ENCODE measurements around the gene FBXO3.

The FBXO3 gene

DNA sequence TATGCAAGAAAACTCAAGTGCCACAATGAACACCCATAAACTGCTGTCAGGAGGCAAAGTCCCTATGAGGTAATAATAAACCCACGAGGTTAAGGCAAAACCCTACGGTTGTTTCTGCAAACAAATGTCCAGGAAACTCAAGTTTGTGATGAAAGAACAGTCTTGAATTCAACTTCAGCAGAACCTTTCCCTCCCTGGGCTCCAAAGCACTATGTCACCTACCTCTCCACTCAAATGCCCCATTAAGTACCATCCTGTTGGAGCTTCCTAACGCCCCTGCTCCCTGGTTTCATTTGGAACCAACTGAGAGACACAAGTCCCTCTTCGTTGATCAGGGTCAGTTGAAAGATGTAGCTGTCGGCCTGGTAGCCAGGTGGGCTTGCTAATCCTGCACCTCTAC is 71.1 kb downstream of the FBXO3 start:
- DNase-seq (ENCODE audit: low read depth in 1 of 2, low spot score in 1 of 2) = no peak

DNA sequence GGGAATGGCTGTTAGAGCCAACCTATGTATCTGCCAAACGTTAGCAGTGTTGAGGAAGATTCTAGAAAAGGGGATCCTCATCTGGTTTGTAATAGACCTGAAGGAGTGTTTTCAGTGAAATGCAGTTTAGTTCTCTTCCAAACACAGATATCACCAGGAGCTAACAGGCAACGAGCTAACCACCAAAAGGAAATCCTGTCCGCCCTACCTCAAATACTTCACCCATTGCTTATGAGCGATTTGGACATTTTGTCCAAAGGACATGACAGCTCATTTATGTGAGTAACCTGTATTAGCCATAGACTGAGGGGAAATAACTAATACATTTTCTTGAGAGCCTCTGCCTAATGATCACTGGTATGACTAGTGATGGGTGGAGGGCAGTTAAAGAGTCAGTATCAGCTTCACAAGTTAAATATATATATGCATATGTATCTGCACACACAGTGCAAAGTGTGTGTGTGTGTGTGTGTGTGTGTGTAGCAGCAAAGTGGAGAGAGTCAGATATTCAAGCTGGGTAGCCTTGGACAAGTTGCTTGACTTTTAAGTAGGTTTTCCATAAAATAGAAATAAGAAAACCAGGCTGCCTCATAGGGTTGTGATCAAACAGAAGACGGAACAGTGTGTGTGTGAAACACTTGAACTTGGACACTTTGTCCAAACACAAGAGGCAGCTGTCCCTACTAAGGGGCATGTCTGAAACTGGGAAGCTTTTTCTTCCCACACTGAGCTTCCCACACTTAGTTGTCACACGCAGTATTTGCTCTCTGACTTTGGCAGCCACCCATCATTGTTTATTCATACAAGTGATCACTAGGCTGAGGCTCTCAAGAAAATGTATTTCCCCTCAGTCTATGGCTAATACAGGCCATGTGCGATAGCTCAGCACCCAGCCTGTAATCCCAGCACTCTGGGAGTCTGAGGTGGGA is 72.8 kb downstream of the FBXO3 start:
- DNase-seq (ENCODE audit: low read depth in 1 of 2, low spot score in 1 of 2) = no peak

DNA sequence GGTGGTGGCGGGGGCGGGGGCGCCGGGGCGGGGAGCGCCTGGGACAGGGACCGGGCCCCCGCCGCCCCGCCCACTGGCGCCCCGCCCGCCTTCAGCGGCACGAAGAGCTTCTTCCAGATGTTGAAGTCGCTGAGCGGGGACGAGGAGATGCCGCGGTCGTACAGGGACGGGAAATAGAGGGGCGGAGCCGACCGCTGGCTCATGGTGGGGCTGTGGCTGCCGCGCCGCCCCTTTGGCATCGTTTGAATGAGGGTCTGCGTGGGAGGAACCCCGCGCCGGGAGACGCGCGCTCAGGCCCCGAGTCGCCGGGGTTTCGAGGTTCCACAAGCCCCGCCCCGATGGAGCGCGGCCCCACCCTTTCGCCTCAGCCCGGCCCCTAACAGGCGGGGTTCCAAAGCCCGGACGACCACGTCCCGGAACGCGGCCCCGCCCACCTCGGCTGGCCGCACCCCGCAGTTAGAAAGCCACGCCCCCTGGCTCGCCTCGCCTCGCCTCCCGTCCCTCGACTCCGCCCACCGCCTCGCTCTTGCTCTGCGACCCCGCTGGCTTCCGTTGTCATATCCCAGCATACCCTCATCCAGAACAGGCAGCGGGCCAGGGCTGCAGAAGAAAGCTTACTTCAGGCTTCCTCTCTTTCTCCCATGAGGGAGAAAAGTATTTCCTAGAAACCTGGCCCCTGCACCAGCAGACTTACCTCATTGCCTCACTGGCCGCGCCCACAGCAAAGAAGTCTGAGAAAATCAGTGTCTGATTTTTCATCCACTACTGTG is 73.6 kb downstream of the FBXO3 start, which contains the start of gene C11orf91:
Gene C11orf91 (minus strand): TSS at position 325 of the 770 bp plus-strand sequence. CDS start 86 bp downstream, at position 239.
- DNase-seq (ENCODE audit: low read depth in 1 of 2, low spot score in 1 of 2) = peak; percentile 82 to 89

DNA sequence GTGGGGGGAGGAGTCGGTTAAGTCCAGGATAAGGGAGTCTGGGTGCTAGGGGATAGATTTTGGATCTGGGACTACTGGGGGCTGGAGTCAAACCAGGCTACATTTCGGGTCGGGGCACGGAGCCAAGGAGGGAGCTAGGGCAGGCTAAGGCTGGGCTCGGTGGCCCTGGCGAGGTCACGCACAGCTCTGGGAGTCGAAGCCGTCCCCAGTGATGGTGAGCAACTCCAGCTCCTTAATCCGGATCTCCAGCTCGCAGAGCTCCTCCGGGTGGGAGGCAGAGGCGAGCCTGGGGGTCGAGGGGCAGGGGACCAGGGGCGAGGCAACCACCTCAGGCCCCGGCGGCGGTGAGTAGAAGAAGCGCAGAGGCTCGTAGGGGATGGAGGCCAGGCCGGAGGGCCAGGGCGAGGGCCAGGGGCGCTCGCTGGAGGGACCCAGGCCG is 74.2 kb downstream of the FBXO3 start:
- no peak for DNase-seq (ENCODE audit: low read depth in 1 of 2, low spot score in 1 of 2)

DNA sequence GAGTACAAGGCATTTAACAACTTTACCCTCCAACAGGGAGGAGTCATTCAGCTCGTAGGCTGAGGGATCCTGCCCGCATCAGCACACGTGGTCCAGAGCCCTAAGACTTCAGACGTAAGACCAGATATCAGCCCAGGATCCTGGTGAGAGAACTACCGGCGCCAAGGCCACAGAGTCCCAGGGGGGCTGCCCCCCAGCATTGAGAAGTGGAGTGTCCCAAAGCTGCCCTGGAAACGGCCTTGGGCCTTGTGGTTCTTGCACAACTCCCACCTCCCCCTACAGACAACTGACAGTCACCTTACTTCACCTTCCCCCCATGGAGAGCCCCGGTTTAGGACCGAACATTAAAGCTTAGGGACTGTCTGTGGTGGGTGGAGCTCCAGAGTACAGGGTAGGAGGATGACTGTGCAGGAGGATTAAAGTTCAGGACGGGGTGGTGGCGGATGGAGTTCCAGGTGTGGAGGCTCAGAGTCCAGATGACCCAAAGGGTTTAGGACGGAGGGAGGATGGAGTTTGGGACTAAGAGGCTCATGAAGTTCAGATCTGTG is 74.7 kb downstream of the FBXO3 start:
- DNase-seq (ENCODE audit: low read depth in 1 of 2, low spot score in 1 of 2) = no peak

DNA sequence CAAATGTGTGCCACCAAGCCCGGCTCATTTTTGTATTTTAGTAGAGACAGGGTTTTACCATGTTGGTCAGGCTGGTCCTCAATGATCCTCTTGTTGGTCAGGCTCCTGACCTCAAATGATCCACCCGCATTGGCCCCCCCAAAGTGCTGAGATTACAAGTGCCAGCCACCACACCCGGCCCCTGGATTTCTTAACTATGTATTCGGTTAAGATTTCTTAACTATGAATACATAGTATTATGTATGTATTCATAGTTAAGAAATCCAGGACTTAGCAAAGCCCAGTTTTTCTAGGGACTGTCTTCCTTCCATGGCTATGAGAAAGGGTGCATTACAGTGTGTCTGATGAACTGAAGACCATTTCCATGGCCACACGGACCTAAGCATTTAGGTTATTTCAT is 75.4 kb downstream of the FBXO3 start:
- no peak for DNase-seq (ENCODE audit: low read depth in 1 of 2, low spot score in 1 of 2)

DNA sequence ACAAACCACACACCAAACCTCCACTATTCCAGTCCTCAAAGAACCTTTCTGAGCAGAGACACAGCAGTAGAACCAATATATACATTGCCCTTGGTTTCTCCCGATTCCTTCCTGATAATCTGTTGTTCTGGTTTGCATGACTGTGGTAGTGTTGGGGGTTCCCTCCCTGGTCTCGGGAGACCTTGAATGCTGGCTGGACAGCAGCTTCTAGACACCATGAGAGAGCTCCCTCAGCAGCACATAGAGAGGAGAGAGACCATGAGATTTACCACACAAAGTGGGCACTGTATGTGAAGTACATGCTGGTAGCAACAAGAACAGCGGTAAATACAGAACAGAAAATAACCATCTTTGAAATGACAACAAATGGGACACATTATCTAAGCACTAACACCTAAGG is 76.3 kb downstream of the FBXO3 start:
- DNase-seq (ENCODE audit: low read depth in 1 of 2, low spot score in 1 of 2) = no peak

DNA sequence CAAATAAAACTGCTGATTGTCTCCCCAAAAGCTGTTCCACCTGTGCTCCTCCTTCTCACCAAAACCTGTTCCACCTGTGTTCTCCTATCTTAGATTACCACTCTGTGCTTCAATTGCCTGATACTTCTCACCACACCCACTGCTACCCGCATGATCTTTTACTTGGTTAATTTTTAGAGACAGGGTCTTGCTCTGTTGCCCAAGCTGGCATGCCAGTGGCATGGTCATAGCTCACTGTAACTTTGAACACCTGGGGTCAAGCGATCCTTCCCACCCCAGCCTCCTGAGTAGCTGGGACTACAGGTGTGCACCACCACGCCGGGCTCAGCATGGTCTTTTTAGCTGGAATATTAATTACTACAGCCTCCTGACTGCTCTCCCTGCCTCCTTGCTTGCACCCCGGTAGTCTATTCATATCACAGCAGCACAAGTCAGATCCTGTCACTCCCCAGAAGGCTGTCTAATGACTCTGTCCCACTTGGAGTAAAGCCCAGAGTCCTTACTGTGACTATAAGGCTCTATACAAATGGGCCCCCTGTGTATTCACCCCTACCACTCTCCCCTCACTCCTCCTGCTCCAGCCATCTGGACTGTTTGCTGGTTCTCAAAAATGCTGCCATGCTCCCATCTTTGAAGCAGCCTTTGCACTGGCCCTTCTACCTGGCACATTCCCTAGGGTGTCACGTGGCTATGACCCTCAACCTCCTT is 77.2 kb downstream of the FBXO3 start:
- no peak for DNase-seq (ENCODE audit: low read depth in 1 of 2, low spot score in 1 of 2)

DNA sequence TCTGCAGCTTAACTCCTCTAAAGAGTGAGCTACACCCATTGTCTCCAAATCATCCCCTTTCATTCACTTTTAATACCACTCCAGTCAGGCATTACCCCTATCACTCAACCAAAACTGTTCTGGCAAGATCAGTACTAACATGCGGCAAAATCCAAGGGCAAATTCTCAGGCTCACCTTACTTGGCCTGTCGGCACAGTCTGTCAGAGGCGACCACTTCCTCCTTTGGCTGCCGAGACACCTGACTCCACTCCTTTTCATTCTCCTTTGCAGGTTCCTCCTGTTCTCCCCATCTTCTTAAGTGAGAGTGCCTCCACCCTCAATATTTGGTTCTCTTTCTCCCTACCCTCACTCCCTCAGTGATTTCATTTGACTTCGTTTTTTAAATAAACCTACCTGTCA is 77.9 kb downstream of the FBXO3 start:
- DNase-seq (ENCODE audit: low read depth in 1 of 2, low spot score in 1 of 2) = no peak

DNA sequence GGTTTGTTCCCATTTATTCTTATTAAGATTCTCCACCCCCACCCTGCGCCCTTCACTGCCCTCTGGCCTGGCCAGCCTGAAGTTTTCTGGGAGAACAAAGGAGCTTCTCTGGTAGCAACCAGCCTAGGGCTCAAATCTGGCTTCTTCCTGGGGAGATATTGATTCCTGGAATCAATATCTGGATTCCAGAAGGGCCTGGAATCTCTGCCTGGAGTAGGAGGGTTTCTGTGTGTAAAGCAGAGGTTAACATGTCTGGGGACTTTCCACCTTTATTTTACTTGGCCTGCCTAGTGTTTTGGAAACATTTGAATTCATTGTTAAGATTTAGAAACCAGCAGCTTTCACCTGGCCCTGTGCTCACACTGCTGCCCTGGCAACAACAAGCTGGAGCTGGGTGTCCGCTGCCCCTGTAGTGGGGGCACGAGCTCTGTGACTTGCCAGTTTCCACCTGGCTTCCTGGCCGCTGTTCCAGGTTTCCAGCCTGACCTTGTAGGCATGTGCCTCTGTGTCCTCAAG is 79.2 kb downstream of the FBXO3 start:
- DNase-seq (ENCODE audit: low read depth in 1 of 2, low spot score in 1 of 2) = no peak

DNA sequence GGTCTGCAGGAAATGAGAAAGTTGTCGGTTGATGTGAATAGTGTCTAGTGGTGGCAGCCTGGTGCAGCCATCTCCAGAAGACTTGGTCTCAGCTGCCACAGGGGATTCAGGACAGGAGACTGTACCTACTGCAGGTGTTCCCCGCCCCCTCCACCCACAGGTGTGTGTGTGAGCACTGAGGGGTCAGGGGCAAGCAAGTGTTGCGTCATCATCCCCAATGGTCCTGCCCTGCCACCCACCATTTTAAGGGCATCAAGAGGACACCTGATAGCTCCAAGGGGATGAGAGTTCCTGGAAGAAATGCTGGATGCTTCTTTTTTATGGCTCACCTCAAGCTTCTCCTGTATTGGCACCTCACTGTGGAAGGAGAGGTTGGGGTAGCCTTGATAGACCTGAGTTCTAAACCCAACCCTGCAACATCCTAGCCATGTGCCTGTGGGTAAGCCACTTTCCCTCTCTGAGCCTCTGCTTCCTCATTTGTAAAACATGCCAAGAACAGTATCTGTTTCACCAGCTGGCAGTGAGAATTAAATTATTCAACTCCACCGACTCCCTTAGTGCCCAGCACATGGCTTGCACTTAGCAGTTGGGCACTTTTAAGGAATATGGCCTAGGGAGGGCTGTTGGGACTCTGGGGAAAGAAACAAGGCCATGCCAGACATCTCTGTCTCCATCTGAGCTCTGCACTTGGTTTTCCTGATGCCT is 79.8 kb downstream of the FBXO3 start:
- DNase-seq (ENCODE audit: low read depth in 1 of 2, low spot score in 1 of 2) = no peak

DNA sequence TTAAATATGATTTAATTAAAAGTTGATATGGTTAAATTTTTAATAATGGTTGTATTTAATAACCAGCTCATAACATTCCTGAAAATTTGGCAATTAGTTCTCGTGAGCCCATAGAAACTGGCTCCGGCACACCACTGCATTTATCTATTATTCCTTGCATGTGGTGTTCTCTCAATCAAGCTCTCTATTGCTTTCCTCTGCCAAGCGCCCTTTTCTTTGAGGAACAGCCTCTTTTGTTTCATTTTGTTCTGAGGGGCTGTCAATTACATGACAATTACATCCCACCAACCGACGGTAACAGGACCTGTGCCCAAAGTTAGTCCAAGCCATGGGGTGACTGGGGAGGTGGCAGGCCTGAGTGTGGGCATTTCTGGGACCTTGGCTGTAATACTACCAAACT is 81.8 kb downstream of the FBXO3 start:
- no peak for DNase-seq (ENCODE audit: low read depth in 1 of 2, low spot score in 1 of 2)

DNA sequence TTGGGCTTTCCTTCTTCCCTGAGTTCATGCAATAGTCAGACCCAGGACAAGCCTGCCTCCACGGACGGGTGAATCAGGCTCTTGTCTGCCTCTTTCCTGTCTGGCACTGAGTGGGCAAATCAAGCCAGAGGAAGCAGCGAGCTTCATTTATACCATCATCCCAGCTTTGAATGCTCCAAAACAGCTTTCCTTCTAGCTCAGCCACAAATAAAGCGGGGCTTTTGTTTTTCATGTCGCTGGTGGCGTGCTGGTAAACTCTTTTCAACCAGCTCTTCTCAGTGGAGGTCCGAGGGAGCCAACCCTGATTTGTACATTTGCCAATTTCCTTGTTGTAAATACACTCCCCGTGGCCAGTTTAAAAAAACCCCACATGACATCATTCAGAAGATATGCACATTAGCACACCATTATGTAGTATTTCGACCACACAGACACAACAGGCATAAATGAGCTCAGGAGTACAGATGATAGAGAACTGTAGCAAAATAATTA is 82.3 kb downstream of the FBXO3 start:
- DNase-seq (ENCODE audit: low read depth in 1 of 2, low spot score in 1 of 2) = no peak

DNA sequence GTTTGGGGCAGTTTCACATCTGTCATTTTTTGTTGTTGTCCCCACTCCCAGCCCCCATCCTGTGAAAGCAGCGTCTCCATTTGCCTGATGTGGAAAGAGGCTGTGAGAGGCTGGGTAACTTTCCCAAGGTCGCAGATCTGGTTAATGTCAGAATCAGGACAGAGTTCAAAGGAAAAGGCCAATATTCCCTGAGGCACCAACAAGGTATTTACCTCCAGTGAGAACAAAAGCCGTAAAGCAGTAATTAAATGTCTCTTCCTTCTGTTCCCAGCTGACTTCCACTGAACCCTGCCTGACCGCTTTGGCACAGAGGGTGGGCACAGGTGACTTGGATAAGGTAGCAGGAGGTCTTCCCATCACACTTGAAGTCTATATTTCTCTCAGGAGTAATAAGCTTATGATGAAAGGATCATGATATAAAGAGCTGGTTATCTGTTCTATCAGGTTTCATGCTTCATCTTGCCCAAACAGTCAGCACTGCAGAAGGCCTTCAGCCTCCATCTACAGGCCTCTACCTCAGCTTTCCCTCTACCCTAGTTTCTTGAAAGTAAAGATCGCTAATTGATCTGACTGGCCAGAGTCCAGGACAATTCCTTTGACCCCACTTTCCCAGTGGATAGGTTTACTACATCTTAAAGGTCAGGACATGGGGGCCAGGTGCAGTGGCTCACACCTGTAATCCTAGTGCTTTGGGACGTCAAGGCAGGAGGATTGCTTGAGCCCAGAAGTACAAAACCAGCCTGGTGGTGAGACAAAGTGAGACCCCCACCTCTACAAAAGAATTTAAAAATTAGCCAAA is 83.1 kb downstream of the FBXO3 start:
- no peak for DNase-seq (ENCODE audit: low read depth in 1 of 2, low spot score in 1 of 2)
